ENCODE measurements around the gene CCSER1. TPM values are rescaled to one million over a fixed set of nuclear protein-coding genes. Genes with fewer than 3 reads are reported as not detected.

The CCSER1 gene
- total RNA-seq, 1 experiment from 2014 or later = 4.1 TPM

- intact Hi-C loops (cut with micrococcal nuclease; ENCODE audit: unreplicated experiment) = no loop called here
- H3K36me3 ChIP-seq (ENCODE audit: control insufficient read depth, insufficient read depth, low read length) = no peaks in the 10 kb centered on the region
- H3K4me1 ChIP-seq = no peaks in the 10 kb centered on the region
- H3K27ac Mint-ChIP-seq (ENCODE audit: unreplicated experiment) = no peak overlapping the region
- H3K27me3 ChIP-seq (replicated peaks; ENCODE audit: control insufficient read depth, insufficient read depth, low read length) = no peaks in the 10 kb centered on the region
- H3K4me3 Mint-ChIP-seq (ENCODE audit: unreplicated experiment) = no peak overlapping the region
- POLR2A ChIA-PET = no interaction called here
- no peak overlapping the region for H3K4me3 ChIP-seq (ENCODE audit: low read depth, low read length)
- no peak for TF ChIP-seq CTCF (IDR thresholded peaks at IDR 0.05; ENCODE audit: insufficient read depth in 1 of 2, low read depth in 1 of 2, low read length in 1 of 2, severe bottlenecking in 1 of 2, unreplicated experiment in 1 of 2)
- CTCF ChIA-PET = no interaction called here
- H3K36me3 Mint-ChIP-seq (ENCODE audit: insufficient read depth, unreplicated experiment) = no peaks in the 10 kb centered on the region
- H3K9me3 Mint-ChIP-seq (ENCODE audit: unreplicated experiment) = no peaks in the 10 kb centered on the region
- H3K27me3 Mint-ChIP-seq (ENCODE audit: insufficient read depth, unreplicated experiment) = no peaks in the 10 kb centered on the region
- peaks cover 13% of the 10 kb centered on the region for H3K4me1 Mint-ChIP-seq (ENCODE audit: low read depth, unreplicated experiment)
- BruUV-seq (replicated peaks) = no TSS peak
- peaks cover 3% of the 10 kb centered on the region; the same call in 1 of the 2 replicates for H3K9me3 ChIP-seq
- no peak for DNase-seq
Measured at GRCh38 chr4:90442619-90443018, 315.4 kb downstream of the CCSER1 start.

GRCh38 chr4:90443231-90443630 lies 316.0 kb downstream of the CCSER1 start:
- Histone ChIP-seq H3K4me3 (ENCODE audit: low read depth, low read length) (no peak overlapping the region), H3K9me3 (peaks cover 3% of the 10 kb centered on the region; the same call in 1 of the 2 replicates), H3K27me3 (replicated peaks; ENCODE audit: control insufficient read depth, insufficient read depth, low read length) (no peaks in the 10 kb centered on the region), H3K4me1 (no peaks in the 10 kb centered on the region), H3K36me3 (ENCODE audit: control insufficient read depth, insufficient read depth, low read length) (no peaks in the 10 kb centered on the region)
- peaks cover 13% of the 10 kb centered on the region for H3K4me1 Mint-ChIP-seq (ENCODE audit: low read depth, unreplicated experiment)
- intact Hi-C loops (cut with micrococcal nuclease; ENCODE audit: unreplicated experiment) = no loop called here
- no peak for DNase-seq
- no peak overlapping the region for H3K27ac Mint-ChIP-seq (ENCODE audit: unreplicated experiment)
- ChIA-PET POLR2A (no interaction called here), CTCF (no interaction called here)
- H3K9me3 Mint-ChIP-seq (ENCODE audit: unreplicated experiment) = no peaks in the 10 kb centered on the region
- BruUV-seq (replicated peaks) = no TSS peak
- H3K36me3 Mint-ChIP-seq (ENCODE audit: insufficient read depth, unreplicated experiment) = no peaks in the 10 kb centered on the region
- H3K4me3 Mint-ChIP-seq (ENCODE audit: unreplicated experiment) = no peak overlapping the region
- no peak for TF ChIP-seq CTCF (IDR thresholded peaks at IDR 0.05; ENCODE audit: insufficient read depth in 1 of 2, low read depth in 1 of 2, low read length in 1 of 2, severe bottlenecking in 1 of 2, unreplicated experiment in 1 of 2)
- no peaks in the 10 kb centered on the region for H3K27me3 Mint-ChIP-seq (ENCODE audit: insufficient read depth, unreplicated experiment)

GRCh38 chr4:90444904-90445303 lies 317.7 kb downstream of the CCSER1 start:
- H3K4me1 Mint-ChIP-seq (ENCODE audit: low read depth, unreplicated experiment) = peaks cover 13% of the 10 kb centered on the region
- no peaks in the 10 kb centered on the region for H3K36me3 Mint-ChIP-seq (ENCODE audit: insufficient read depth, unreplicated experiment)
- no peaks in the 10 kb centered on the region for H3K4me1 ChIP-seq
- no peaks in the 10 kb centered on the region for H3K27me3 Mint-ChIP-seq (ENCODE audit: insufficient read depth, unreplicated experiment)
- DNase-seq = no peak
- POLR2A ChIA-PET = no interaction called here
- H3K4me3 ChIP-seq (ENCODE audit: low read depth, low read length) = no peak overlapping the region
- peaks cover 3% of the 10 kb centered on the region; the same call in 1 of the 2 replicates for H3K9me3 ChIP-seq
- intact Hi-C loops (cut with micrococcal nuclease; ENCODE audit: unreplicated experiment) = no loop called here
- BruUV-seq (replicated peaks) = no TSS peak
- CTCF ChIA-PET = no interaction called here
- no peak overlapping the region for H3K27ac Mint-ChIP-seq (ENCODE audit: unreplicated experiment)
- TF ChIP-seq CTCF (IDR thresholded peaks at IDR 0.05; ENCODE audit: insufficient read depth in 1 of 2, low read depth in 1 of 2, low read length in 1 of 2, severe bottlenecking in 1 of 2, unreplicated experiment in 1 of 2) = no peak
- H3K36me3 ChIP-seq (ENCODE audit: control insufficient read depth, insufficient read depth, low read length) = no peaks in the 10 kb centered on the region
- no peaks in the 10 kb centered on the region for H3K9me3 Mint-ChIP-seq (ENCODE audit: unreplicated experiment)
- H3K27me3 ChIP-seq (replicated peaks; ENCODE audit: control insufficient read depth, insufficient read depth, low read length) = no peaks in the 10 kb centered on the region
- no peak overlapping the region for H3K4me3 Mint-ChIP-seq (ENCODE audit: unreplicated experiment)

Data from Caco-2 (cell line).